ENCODE data around the gene CEP350.
"Not testable (repeated sequence)": the region's sequence is repeated elsewhere in the genome, so short reads cannot be mapped to it uniquely, and the experiment has no call there.

Gene CEP350

DNA sequence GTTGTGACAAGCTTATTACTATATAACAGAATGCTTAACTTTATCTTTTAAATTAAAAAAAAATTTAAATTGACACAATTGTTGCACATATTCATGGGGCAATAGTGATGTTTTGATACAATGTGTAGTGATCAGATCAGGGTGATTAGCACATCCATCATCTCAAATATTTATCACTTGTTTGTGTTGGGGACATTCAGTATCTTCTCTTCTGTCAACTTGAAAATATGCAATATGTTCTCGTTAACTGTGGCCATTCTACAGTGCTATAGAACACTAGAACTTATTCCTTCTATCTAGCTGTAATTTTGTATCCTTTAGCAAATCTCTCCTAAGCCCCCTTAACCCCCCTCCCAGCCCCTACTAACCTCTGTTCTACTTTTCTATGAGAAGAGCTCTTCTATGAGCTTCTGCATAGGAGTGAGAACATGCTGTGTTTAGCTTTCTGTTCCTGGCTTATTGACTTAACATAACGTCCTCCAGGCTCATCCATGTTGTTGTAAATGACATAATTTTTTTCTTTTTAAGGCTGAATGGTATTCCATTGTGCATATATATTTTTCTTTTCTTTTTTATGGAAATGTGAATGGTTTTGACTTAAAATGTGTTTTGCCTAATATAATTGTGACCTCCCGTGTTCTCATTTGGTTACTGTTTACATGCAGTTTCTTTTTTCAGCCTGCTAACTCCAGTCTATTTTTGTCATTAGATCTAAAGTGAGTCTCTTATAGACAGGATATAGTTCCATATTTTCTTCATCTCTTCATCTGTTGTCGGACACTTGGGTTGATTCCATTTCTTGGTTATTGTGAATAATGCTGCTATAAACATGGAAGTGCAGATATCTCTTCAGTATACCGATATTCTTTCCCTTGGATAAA lies 23.8 kb downstream of the CEP350 start:
- H3K4me3 ChIP-seq (ENCODE audit: low read depth, low read length) = no peak overlapping the region

DNA sequence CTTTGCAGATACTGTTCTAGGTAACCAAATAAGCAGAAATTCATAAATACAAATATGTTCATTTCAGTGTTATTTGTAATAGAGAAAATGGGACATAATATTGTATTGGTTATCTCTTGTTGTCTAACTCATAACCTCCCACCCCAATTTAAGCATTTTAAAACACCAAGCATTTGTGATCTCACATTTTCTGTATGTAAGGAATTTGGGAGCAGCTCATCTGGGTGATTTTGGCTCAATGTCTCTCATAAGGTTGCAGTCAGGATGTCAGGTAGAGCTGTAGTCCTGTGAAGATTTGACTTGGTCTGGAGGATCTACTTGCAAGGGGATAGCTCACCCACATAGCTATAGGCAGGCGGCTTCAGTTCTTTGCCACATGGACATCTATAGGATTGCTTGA lies 29.5 kb downstream of the CEP350 start:
- no peak overlapping the region for H3K4me3 ChIP-seq (ENCODE audit: low read depth, low read length)

DNA sequence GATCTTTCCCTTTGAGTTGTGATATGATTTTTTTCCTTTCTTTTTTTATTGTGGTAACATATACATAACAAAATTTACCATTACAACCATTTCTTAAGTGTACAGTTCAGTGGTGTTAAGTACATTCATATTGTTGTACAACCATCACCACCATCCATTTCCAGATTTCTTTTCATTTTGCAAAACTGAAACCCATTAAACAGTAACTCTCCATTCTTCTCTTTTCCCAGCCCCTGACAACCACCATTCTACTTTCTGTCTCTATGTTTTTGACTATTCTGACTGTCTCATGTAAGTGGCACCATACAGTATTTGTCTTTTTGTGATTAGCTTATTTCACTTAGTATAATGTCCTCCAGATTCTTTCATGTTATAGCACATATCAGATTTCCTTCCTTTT lies 30.3 kb downstream of the CEP350 start:
- no peak overlapping the region for H3K4me3 ChIP-seq (ENCODE audit: low read depth, low read length)

DNA sequence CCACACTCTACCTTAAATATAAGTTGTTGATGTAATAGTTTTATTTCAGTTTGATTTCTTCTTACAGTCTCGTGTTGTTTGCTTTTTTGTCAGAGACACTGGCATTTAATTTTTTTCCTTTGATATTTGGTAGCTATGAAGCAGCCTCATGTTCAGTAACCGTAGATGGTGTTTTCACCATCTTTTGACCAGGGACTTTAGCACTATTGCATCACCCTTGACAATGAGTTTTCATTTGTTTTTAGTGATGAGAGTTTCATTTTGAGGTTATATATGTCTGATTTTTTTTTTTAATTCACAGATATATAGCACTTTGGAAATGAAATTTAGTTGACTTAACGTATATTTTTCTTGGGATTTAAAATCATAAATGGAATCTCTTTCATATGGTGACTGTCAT lies 36.2 kb downstream of the CEP350 start:
- no peak overlapping the region for H3K4me3 ChIP-seq (ENCODE audit: low read depth, low read length)

DNA sequence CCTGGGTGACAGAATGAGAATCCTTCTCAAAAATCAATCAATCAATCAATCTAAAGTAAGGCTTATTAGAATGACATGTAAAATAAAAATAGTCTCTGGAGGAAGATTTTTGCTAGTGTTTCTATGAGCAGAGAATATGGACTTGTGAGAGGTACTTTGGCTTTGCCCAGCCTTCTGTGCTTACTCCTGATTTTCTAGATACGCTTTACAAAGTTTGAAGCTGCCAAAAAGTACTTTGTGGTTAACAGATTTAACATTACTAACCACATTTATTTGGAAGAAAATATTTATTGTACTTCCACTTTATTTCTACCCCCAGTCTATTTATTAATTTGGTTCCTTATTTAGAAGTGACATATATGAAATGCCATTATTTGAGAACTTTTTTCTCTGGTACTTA lies 41.0 kb downstream of the CEP350 start:
- no peak overlapping the region for H3K4me3 ChIP-seq (ENCODE audit: low read depth, low read length)

DNA sequence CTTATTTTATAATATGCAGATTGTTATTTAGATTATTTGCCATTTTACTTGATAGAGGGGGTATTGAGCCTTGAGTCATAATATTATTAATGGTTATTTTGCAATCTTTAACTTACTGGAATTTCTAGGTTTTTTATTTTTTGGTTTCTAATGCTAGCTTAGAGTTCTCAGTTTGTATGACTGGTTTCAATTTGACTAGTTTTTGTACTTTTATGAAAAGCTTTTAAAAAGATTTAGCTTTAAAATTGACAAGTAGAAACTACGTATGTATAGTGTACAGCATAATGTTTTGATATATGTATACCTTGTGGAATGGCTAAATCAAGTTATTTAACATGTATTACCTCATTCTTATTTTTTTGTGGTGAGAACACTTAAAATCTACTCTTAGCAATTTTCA lies 41.5 kb downstream of the CEP350 start:
- no peak overlapping the region for H3K4me3 ChIP-seq (ENCODE audit: low read depth, low read length)

DNA sequence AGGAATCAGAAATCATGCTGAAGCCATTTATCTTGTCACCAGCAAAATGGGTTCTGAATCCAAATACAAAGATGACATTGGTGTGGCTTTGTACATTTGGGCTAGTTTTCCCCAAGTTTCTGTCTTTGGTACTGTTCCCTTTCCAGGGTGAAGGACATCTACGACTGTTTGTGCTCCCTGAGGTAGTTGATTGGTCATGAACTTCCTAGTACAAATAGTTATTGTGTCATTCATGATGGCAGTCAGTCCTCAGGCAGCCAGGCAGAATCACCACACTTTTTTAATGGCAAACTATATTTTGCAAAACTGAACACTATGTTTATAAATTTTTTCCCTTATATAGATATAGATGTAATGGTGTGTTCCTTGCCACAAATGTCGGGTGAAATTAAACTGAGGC lies 46.0 kb downstream of the CEP350 start:
- no peak overlapping the region for H3K4me3 ChIP-seq (ENCODE audit: low read depth, low read length)

DNA sequence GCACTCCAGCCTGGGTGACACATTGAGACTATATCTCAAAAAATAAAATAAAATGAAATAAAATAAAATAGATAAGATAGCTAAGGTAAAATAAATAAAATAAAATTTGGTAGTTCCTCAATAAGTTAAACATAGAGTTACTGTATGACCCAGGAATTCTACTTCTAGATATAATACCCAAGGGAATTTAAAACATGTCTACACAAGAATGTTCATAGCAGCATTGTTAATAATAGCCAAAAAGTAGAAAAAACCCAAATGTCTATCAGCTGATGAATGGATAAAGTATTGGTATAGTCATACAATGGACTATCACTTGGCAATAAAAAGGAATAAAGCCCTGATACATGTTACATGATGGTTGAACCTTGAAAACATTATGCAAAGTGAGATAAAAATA lies 47.8 kb downstream of the CEP350 start:
- H3K4me3 ChIP-seq (ENCODE audit: low read depth, low read length) = no peak overlapping the region

DNA sequence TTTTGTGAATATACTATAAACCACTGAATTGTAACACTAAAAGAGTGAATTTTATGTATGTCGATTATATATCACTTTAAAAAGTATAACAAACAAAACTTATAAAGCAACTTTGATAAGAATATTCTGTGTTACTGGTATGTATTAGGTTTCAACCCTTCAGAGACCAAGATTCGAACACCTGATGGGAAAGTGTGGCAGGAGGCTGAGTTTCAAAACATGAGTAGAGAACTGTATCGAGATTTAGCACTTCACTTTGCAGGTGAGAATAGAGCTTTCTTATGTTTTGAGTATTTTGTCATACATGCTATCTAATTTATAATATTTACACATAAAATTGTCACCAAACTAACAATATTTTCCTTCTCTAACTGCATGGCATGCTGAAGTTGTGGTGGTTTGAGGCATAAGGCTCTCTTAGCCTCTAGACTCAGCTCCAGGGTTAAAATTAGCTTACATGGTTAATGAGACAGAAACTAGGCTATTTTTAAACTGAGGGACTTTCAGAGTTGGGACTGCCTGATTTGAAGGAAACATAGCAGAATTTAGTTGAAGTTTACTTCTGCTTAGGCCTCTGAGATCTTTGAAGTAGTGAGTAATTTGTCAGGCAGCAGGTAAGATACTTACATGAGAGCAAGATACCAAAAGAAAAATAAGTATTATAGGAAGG lies 48.6 kb downstream of the CEP350 start:
- no peak overlapping the region for H3K4me3 ChIP-seq (ENCODE audit: low read depth, low read length)

DNA sequence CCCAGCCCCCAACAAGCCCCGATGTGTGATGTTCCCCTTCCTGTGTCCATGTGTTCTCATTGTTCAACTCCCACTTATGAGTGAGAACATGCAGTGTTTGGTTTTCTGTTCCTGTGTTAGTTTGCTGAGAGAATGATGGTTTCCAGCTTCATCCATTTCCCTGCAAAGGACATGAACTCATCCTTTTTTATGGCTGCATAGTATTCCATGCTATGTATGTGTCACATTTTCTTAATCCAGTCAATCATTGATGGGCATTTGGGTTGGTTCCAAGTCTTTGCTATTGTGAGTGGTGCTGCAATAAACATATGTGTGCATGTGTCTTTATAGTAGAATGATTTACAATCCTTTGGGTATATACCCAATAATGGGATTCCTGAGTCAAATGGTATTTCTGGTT lies 52.2 kb downstream of the CEP350 start:
- not testable (repeated sequence) for H3K4me3 ChIP-seq (ENCODE audit: low read depth, low read length)

DNA sequence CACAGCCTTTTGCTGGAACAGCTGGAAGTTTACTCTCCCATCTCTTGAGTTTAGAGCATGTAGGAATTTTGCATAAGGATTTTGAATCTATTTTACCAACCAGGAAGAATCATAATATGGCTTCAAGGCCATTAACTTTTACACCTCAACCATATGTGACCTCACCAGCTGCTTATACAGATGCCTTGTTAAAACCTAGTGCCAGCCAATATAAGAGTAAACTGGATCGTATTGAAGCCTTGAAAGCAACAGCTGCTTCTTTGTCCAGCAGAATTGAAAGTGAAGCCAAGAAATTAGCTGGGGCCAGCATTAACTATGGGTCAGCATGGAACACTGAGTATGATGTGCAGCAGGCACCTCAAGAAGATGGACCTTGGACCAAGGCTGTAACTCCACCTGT lies 65.4 kb downstream of the CEP350 start:
- H3K4me3 ChIP-seq (ENCODE audit: low read depth, low read length) = no peak overlapping the region

DNA sequence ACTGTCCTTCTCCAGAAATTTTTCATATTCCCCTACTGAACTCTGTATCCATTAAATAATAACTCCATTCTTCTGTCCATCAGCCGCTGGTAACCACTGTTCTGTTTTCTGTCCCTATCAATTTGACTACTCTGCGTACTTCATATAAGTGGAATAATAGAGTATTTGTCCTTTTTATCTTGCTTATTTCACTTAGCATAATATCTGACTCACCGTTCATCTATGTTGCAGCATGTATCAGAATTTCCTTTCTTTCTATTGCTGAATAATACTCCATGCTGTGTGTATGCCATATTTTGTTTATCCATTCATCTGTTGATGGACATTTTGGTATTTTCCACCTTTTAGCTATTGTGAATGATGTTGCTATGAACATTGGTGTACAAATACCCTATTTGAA lies 71.9 kb downstream of the CEP350 start:
- no peak overlapping the region for H3K4me3 ChIP-seq (ENCODE audit: low read depth, low read length)

DNA sequence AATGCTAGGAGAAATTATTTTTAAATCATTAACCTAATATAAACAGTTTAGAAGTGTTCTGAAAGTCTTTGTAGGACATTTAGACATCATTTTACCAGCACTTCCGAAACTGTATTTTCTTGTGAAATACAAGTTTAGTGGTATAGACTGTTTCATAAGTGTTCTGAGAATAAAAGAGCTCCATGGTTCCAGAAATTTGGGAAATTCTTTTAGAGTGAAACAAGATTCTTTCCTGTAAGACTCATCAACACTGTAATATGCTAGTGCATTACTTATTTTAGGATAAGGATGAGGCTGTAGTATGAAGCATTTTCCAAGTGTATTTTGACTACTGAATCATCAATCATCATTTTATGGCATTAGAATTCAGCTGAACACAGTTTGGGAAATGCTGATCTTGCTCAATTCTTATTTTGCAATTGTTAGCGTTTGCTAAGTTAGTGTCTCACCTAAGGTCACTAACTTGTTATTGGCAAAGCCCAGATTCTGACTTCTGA lies 73.4 kb downstream of the CEP350 start:
- H3K4me3 ChIP-seq (ENCODE audit: low read depth, low read length) = no peak overlapping the region

DNA sequence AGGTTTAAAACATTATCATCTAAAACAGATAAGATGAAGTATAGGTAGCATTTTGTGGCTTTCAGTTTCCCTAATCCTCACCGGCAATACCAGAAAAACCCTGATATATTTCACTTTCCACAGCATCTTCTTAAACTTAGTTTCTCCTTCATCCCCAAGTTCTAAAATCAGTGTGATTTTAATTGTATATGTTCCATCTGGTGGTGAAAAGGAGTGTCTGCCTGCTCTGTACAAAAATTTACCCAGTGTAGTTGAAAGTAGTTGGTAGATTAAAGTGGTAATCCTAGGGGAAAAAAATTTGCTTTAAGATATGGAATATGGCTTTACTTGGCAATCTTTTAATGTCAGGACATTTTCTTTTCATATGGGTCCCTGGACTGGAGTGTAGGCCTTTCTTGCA lies 74.3 kb downstream of the CEP350 start:
- H3K4me3 ChIP-seq (ENCODE audit: low read depth, low read length) = no peak overlapping the region

DNA sequence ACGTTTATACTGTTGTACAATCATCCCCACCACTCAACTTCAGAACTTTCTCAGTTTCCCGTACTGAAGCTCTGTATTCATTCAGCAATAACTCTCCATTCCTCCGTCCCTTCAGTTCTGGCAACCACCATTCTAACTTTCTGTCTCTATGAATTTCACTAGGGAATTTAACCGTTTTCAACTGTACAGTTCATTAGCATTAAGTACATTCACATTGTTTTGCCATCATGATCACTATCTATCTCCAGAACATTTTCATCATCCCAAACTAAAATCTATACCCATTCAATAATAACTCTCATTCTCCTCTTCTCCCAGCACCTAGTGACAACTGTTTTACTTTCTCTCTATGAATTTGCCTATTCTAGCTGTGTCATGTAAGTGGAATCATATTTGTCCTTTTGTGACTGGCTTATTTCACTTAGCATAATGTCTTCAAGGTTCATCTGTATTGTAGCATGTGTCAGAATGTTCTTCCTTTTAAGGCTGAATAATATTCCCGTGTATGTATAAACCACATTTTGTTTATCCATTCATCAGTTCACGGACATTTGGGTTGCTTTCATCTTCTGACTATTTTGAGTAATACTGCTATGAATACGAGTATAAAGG lies 75.0 kb downstream of the CEP350 start:
- H3K4me3 ChIP-seq (ENCODE audit: low read depth, low read length) = no peak overlapping the region

DNA sequence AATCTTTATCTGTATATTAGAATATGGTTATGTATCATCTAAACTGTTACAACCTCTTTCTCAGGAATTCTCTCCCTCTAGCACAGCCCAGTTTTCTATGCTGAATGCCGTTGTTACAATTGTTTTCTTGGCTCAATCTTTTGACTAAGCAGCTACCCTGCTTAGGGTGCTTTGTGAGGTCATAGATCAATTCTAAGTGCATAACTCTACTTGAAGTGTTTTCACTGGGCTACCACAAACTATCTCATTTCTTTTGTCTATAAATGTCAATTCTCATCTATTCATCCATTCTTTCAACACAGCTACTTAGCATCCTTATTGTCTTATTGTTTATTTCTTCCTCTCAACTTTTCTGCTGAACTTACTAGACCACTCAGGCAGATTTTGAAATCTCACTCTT lies 77.1 kb downstream of the CEP350 start:
- H3K4me3 ChIP-seq (ENCODE audit: low read depth, low read length) = no peak overlapping the region

DNA sequence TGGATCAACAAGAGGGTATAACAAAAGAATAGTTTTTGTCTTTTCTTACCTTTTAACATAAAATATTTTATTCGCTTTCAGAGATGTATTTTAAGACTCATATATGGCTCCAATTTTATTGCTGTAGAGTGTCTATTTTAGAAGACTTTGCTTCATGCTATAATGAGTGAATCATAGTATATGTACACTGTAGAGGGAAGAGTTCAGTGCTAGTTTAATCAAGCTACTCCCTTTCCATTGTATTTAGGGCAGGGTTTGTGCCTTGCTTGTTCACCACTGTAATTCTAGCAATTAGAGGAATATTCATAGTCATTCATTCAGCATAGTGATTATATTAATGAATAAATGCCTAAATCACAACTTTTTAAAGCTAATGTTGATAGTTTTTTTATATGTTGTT lies 78.8 kb downstream of the CEP350 start:
- H3K4me3 ChIP-seq (ENCODE audit: low read depth, low read length) = no peak overlapping the region

DNA sequence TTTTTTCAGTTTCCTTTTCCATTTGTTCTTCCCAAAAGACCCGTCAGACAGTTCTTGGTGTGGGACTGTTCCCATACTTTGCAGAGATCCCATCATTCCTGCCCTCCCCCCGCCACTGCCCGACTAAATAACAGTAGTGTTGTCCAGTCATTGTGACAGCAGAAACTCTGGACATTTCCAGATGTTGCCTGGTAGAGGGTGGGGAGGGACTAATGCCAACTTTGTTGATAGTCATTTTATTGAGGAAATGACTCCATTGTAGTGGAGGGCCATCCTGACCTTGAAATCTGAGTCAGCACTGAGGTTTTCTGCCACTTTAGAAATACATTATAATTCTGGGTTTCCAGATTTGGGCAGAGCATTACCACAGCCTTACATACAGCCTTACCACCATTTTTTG lies 85.4 kb downstream of the CEP350 start:
- no peak overlapping the region for H3K4me3 ChIP-seq (ENCODE audit: low read depth, low read length)

DNA sequence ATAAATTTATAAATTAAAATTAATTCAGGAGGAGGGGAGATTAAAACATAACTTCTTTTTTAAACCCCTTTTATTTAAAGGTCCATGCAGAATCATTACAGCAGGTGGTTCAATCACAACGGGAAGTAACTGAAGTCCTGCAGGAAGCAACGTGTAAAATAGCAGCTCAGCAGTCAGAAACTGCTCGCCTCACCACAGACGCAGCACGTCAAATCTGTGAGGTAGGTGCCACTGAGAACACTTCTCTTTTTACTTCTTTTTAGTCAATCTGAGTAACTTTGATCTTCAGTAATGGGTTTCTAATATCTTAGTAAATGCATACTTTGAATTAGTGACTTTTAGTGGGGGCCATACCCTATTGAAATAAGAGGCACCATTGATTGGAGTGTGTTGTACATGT lies 87.0 kb downstream of the CEP350 start:
- no peak overlapping the region for H3K4me3 ChIP-seq (ENCODE audit: low read depth, low read length)

DNA sequence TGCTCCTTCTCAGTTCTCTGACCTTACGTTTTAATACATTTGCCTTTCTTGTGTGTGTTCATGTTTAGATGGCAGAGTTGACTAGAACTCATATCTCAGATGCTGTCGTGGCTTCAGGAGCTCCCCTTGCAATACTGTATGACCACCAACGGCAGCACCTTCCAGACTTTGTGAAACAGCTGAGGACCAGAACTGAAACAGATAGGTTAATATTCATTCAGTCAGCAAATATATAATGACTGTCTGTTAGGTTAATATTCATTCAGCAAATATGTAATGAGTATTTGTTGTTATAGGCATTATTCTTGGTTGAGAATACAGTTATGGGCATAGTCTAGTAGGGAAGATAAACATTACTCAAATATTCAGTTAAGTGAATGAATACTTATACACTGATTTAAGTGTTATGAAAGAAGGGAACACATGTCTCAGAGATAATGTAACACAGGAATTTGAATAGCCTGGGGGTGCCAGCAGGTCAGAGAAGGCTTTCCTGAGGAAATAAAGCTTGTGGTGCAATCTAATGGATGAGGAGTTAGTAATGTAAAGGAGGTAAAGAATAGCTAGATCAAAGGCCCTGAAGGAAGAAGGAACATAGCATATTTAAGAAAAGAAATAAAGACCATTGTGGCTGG lies 88.5 kb downstream of the CEP350 start:
- H3K4me3 ChIP-seq (ENCODE audit: low read depth, low read length) = no peak overlapping the region

DNA sequence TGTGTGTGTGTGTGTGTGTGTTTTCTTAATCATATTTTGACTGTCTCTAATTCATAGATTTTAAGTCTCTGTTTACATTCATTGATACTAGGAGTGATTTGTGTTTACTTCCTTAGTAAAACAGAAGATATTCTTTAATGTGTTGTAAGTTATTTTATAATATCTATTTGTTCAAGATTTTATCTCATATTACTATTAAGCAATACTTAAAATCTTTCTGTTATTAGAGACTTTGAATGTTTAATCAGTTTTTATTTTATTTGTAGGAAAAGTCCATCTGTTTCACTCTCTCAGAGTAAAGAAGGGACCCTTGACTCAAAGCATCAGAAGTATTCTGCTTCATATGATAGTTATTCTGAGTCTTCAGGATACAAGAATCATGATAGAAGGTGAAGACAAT lies 89.2 kb downstream of the CEP350 start:
- H3K4me3 ChIP-seq (ENCODE audit: low read depth, low read length) = no peak overlapping the region

DNA sequence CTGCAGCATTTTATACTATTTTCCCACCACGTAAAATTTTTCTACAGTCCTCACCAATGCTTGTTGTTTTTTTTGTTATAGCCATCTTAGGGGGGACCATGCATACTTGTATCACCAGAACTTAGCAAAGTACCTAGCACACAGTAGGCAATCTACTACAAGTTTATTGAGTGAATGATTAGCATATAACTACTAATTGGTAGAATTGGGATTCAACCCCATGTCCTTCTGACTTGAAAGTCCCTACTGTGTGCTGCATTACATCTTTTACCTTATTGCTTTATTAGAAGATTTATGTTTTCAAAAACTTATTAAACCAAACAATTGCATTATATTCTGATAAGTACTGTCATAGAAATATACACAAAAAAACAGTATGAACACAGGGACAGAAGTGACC lies 92.1 kb downstream of the CEP350 start:
- H3K4me3 ChIP-seq (ENCODE audit: low read depth, low read length) = no peak overlapping the region

All from iPS-11a (cell line).